ENCODE results near the gene SUMO1.

Gene SUMO1

GRCh38 chr2:202161151-202161835 is 77.1 kb downstream of the SUMO1 start:
- TF ChIP-seq, protein P1, sequence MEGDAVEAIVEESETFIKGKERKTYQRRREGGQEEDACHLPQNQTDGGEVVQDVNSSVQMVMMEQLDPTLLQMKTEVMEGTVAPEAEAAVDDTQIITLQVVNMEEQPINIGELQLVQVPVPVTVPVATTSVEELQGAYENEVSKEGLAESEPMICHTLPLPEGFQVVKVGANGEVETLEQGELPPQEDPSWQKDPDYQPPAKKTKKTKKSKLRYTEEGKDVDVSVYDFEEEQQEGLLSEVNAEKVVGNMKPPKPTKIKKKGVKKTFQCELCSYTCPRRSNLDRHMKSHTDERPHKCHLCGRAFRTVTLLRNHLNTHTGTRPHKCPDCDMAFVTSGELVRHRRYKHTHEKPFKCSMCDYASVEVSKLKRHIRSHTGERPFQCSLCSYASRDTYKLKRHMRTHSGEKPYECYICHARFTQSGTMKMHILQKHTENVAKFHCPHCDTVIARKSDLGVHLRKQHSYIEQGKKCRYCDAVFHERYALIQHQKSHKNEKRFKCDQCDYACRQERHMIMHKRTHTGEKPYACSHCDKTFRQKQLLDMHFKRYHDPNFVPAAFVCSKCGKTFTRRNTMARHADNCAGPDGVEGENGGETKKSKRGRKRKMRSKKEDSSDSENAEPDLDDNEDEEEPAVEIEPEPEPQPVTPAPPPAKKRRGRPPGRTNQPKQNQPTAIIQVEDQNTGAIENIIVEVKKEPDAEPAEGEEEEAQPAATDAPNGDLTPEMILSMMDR (IDR thresholded peaks at IDR 0.05), result no peak
- Histone ChIP-seq H3K27ac (no peak overlapping the region), H3K36me3 (no peaks in the 10 kb centered on the region), H3K4me1 (ENCODE audit: control insufficient read depth in 1 of 2, insufficient read depth in 1 of 2, low read depth in 1 of 2, low read length in 1 of 2) (no peaks in the 10 kb centered on the region), H3K27me3 (no peaks in the 10 kb centered on the region), H3K4me3 (ENCODE audit: low read depth in 1 of 2, low read length in 1 of 2) (no peak overlapping the region), H3K9me3 (no peaks in the 10 kb centered on the region)

- H3K4me3 ChIP-seq (ENCODE audit: low read depth in 1 of 2, low read length in 1 of 2), result no peak overlapping the region
- TF ChIP-seq, protein P1 (IDR thresholded peaks at IDR 0.05), result no peak
- no peak overlapping the region for H3K27ac ChIP-seq
- no peaks in the 10 kb centered on the region for H3K36me3 ChIP-seq
- no peaks in the 10 kb centered on the region for H3K4me1 ChIP-seq (ENCODE audit: control insufficient read depth in 1 of 2, insufficient read depth in 1 of 2, low read depth in 1 of 2, low read length in 1 of 2)
- no peaks in the 10 kb centered on the region for H3K9me3 ChIP-seq
- no peaks in the 10 kb centered on the region for H3K27me3 ChIP-seq
Observed at GRCh38 chr2:202158796-202159195, 79.6 kb downstream of the SUMO1 start.

- Histone ChIP-seq H3K27ac (no peak overlapping the region), H3K4me1 (ENCODE audit: control insufficient read depth in 1 of 2, insufficient read depth in 1 of 2, low read depth in 1 of 2, low read length in 1 of 2) (no peaks in the 10 kb centered on the region), H3K4me3 (ENCODE audit: low read depth in 1 of 2, low read length in 1 of 2) (no peak overlapping the region), H3K9me3 (no peaks in the 10 kb centered on the region), H3K27me3 (no peaks in the 10 kb centered on the region), H3K36me3 (no peaks in the 10 kb centered on the region)
- TF ChIP-seq, protein P1 (IDR thresholded peaks at IDR 0.05), result no peak
Observed at GRCh38 chr2:202157211-202157990, 81.0 kb downstream of the SUMO1 start.

All from neutrophil (primary cell).